ENCODE results near the gene PAGE5.

DNA sequence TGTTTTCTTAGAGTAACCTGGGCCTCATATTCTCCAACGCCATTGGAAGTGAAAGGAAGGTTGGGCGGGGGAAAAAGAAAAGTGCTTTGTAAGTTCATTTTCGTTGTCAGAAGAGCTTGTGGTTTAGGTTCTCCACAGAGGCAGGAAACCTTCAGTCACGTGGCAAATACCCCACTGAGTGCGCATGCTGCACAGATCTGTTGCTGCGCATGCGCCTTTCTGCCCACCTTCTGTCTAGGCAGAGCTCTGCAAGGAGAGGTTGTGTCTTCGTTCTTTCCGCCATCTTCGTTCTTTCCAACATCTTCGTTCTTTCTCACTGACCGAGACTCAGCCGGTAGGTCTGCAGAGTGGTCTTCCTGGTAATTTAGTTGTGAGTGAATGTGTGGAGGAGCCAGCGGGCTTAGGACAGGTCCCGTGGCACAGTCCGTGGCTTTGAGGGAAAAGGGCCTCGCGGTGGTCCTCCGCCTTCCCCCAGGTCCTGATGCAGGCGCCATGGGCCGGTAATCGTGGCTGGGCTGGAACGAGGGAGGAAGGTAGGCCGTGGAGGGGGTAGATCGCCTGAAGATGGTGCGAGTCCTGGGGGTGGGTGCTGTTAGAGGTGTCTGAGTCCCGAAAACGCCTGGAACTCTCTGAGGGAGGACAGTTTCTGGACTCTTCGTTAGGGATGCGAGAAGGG lies at the start of gene PAGE5:
- TF ChIP-seq, protein P1, sequence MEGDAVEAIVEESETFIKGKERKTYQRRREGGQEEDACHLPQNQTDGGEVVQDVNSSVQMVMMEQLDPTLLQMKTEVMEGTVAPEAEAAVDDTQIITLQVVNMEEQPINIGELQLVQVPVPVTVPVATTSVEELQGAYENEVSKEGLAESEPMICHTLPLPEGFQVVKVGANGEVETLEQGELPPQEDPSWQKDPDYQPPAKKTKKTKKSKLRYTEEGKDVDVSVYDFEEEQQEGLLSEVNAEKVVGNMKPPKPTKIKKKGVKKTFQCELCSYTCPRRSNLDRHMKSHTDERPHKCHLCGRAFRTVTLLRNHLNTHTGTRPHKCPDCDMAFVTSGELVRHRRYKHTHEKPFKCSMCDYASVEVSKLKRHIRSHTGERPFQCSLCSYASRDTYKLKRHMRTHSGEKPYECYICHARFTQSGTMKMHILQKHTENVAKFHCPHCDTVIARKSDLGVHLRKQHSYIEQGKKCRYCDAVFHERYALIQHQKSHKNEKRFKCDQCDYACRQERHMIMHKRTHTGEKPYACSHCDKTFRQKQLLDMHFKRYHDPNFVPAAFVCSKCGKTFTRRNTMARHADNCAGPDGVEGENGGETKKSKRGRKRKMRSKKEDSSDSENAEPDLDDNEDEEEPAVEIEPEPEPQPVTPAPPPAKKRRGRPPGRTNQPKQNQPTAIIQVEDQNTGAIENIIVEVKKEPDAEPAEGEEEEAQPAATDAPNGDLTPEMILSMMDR (IDR thresholded peaks at IDR 0.05; ENCODE audit: low read depth, low read length, poor library complexity, severe bottlenecking): no peak
- no peak for TF ChIP-seq EZH2phosphoT487 (IDR thresholded peaks at IDR 0.05; ENCODE audit: borderline replicate concordance, low read length)
